Measurements from ENCODE around the gene ZNF865.

The ZNF865 gene

DNA sequence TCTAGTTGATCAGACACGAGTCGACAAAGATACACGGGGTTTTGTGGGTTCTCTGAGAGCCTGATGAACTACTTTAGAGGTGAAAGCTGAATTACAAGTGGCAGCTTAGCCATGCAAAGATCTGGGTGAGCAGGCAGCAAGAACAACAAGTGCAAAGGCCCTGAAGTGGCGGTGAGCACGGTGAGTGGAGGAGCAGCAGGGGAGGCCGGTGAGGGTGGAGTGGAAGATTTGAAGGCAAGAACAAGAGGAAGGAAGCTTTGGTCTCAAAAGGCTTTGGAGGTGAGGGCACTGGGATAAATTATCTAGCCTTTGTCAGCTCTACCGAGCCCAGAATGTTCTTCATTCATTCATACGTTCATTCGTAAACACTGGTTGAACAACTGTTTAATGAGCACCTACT lies 1.4 kb downstream of the ZNF865 start:
- TF ChIP-seq EZH2 (IDR thresholded peaks at IDR 0.05; ENCODE audit: borderline replicate concordance, low read depth, low read length, severe bottlenecking) = no peak
- TF ChIP-seq, protein P1, sequence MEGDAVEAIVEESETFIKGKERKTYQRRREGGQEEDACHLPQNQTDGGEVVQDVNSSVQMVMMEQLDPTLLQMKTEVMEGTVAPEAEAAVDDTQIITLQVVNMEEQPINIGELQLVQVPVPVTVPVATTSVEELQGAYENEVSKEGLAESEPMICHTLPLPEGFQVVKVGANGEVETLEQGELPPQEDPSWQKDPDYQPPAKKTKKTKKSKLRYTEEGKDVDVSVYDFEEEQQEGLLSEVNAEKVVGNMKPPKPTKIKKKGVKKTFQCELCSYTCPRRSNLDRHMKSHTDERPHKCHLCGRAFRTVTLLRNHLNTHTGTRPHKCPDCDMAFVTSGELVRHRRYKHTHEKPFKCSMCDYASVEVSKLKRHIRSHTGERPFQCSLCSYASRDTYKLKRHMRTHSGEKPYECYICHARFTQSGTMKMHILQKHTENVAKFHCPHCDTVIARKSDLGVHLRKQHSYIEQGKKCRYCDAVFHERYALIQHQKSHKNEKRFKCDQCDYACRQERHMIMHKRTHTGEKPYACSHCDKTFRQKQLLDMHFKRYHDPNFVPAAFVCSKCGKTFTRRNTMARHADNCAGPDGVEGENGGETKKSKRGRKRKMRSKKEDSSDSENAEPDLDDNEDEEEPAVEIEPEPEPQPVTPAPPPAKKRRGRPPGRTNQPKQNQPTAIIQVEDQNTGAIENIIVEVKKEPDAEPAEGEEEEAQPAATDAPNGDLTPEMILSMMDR (IDR thresholded peaks at IDR 0.05; ENCODE audit: borderline replicate concordance, extremely low read depth, low read length, poor library complexity, severe bottlenecking) = no peak

DNA sequence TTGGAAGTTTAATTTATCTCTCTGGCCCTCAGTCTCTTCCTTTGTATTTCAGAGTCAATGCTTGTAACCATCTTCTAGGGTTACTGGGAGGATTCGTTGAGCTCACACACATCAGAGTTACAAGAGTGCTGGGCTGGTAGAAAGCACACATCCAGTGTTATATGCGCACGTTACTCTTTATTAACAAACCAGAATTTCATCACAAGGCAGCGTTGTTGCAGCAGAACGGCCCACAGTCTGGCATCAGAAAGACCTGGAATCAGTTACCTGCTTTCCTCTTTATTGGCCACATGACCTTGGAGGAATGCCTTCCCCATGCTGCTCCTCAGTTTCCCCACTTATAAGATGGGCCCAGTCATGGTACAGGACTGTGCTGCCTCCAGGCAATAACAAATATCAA lies 3.9 kb downstream of the ZNF865 start:
- Histone ChIP-seq H3K9me3 (ENCODE audit: insufficient read depth, low read length, severe bottlenecking) (no peaks in the 10 kb centered on the region), H3K27ac (ENCODE audit: low read length) (no peak overlapping the region), H3K79me2 (ENCODE audit: insufficient read depth, low read length) (peaks cover 73% of the 10 kb centered on the region), H3K4me2 (ENCODE audit: insufficient read depth, low read length) (no peak overlapping the region), H3K4me3 (ENCODE audit: low read depth in 1 of 2, low read length in 2 of 2) (no peak overlapping the region), H4K20me1 (ENCODE audit: insufficient read depth, low read length) (peaks cover 34% of the 10 kb centered on the region), H3K9ac (ENCODE audit: low read depth, low read length) (no peak overlapping the region), H3K27me3 (ENCODE audit: insufficient read depth, low read length, poor library complexity) (no peaks in the 10 kb centered on the region), H2AFZ (ENCODE audit: low read depth, low read length) (no peak overlapping the region), H3K4me1 (ENCODE audit: insufficient read depth, low read length) (peaks cover 33% of the 10 kb centered on the region), H3K36me3 (ENCODE audit: insufficient read depth, low read length) (peaks cover 39% of the 10 kb centered on the region)
- no peak for ATAC-seq (ENCODE audit: insufficient read depth, low read depth)
- no peak for TF ChIP-seq EZH2 (IDR thresholded peaks at IDR 0.05; ENCODE audit: borderline replicate concordance, low read depth, low read length, severe bottlenecking)
- TF ChIP-seq, protein P1 (IDR thresholded peaks at IDR 0.05; ENCODE audit: borderline replicate concordance, extremely low read depth, low read length, poor library complexity, severe bottlenecking) = no peak
- no peak for DNase-seq

More for the DNA sequence above, 1.4 kb downstream of the ZNF865 start:
- Histone ChIP-seq H3K4me2 (ENCODE audit: insufficient read depth, low read length) (peak overlapping the region; percentile 95), H3K27me3 (ENCODE audit: insufficient read depth, low read length, poor library complexity) (no peaks in the 10 kb centered on the region), H3K79me2 (ENCODE audit: insufficient read depth, low read length) (peaks cover 60% of the 10 kb centered on the region), H3K27ac (ENCODE audit: low read length) (peak overlapping the region; percentile 94), H2AFZ (ENCODE audit: low read depth, low read length) (no peak overlapping the region), H3K9ac (ENCODE audit: low read depth, low read length) (peak overlapping the region; percentile 95), H3K9me3 (ENCODE audit: insufficient read depth, low read length, severe bottlenecking) (no peaks in the 10 kb centered on the region), H4K20me1 (ENCODE audit: insufficient read depth, low read length) (peaks cover 25% of the 10 kb centered on the region), H3K4me3 (ENCODE audit: low read depth in 1 of 2, low read length in 2 of 2) (peak overlapping the region in 1 of 2 experiments; percentile 83; a peak in 2 of 4 replicates), H3K4me1 (ENCODE audit: insufficient read depth, low read length) (peaks cover 45% of the 10 kb centered on the region), H3K36me3 (ENCODE audit: insufficient read depth, low read length) (peaks cover 23% of the 10 kb centered on the region)
- DNase-seq (no peak), ATAC-seq (ENCODE audit: insufficient read depth, low read depth) (no peak)

DNA sequence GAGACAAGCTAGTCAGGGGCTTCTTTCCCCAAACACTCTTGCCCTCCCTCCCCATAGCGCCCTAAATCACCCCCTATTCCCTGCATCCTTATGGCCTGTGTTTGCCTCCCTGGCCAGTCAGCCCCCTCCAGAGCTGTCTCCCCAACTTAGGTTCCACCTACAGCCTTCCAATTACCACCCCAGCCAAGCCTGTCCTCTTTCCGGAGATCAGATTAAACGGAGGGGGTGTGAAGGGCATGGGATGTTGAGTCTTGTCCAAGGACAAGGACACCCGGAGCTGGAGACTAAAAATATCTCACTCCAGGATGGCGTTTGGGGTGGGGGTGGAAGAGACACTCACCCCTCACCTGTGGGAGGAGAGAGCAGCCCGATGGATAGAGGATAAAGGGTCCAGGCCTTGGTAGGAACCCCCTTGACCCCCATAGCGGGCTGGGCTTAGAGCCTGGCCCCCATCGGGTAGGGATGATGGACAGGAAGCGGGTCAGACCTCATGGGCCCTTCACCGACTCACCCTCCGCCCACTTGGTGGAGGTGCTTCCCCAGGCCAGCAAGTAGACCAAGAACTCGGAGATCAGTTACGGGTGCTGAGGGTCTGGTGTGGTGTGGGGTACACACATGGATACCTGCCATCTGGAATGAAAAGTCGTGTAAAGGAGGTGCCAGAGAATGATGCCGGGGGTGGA lies 6.0 kb downstream of the ZNF865 start:
- Histone ChIP-seq H2AFZ (ENCODE audit: low read depth, low read length) (no peak overlapping the region), H4K20me1 (ENCODE audit: insufficient read depth, low read length) (peaks cover 43% of the 10 kb centered on the region), H3K4me1 (ENCODE audit: insufficient read depth, low read length) (peaks cover 19% of the 10 kb centered on the region), H3K4me2 (ENCODE audit: insufficient read depth, low read length) (no peak overlapping the region), H3K27ac (ENCODE audit: low read length) (no peak overlapping the region), H3K36me3 (ENCODE audit: insufficient read depth, low read length) (peaks cover 55% of the 10 kb centered on the region), H3K9me3 (ENCODE audit: insufficient read depth, low read length, severe bottlenecking) (no peaks in the 10 kb centered on the region), H3K4me3 (ENCODE audit: low read depth in 1 of 2, low read length in 2 of 2) (no peak overlapping the region), H3K27me3 (ENCODE audit: insufficient read depth, low read length, poor library complexity) (no peaks in the 10 kb centered on the region), H3K9ac (ENCODE audit: low read depth, low read length) (no peak overlapping the region), H3K79me2 (ENCODE audit: insufficient read depth, low read length) (peaks cover 67% of the 10 kb centered on the region)
- TF ChIP-seq, protein P1 (IDR thresholded peaks at IDR 0.05; ENCODE audit: borderline replicate concordance, extremely low read depth, low read length, poor library complexity, severe bottlenecking) = no peak
- TF ChIP-seq EZH2 (IDR thresholded peaks at IDR 0.05; ENCODE audit: borderline replicate concordance, low read depth, low read length, severe bottlenecking) = no peak
- no peak for DNase-seq
- no peak for ATAC-seq (ENCODE audit: insufficient read depth, low read depth)
